Measurements from ENCODE around the gene FAM124A. TPM values are rescaled to one million over a fixed set of nuclear protein-coding genes. Genes with fewer than 3 reads are reported as not detected.
A peak's percentile ranks its signal among the peaks of the same experiment; 100 is the strongest.

FAM124A gene, protein sequence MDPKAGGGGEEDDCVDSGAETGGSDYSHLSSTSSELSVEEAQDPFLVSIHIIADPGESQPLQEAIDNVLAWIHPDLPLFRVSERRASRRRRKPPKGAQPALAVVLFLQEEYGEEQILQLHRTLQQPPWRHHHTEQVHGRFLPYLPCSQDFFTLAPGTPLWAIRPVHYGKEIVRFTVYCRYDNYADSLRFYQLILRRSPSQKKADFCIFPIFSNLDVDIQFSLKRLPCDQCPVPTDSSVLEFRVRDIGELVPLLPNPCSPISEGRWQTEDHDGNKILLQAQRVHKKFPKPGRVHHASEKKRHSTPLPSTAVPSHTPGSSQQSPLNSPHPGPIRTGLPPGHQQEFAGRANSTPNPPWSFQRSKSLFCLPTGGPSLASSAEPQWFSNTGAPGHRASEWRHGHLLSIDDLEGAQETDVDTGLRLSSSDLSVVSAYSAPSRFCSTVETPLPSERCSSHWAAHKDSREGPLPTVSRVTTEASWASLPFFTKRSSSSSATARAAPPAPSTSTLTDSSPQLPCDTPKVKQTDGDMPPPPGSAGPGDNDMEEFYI
- total RNA-seq (2014; rRNA removed; shearing (Covaris generic)): 0.10 and 0.24 TPM in 2 replicates

DNA sequence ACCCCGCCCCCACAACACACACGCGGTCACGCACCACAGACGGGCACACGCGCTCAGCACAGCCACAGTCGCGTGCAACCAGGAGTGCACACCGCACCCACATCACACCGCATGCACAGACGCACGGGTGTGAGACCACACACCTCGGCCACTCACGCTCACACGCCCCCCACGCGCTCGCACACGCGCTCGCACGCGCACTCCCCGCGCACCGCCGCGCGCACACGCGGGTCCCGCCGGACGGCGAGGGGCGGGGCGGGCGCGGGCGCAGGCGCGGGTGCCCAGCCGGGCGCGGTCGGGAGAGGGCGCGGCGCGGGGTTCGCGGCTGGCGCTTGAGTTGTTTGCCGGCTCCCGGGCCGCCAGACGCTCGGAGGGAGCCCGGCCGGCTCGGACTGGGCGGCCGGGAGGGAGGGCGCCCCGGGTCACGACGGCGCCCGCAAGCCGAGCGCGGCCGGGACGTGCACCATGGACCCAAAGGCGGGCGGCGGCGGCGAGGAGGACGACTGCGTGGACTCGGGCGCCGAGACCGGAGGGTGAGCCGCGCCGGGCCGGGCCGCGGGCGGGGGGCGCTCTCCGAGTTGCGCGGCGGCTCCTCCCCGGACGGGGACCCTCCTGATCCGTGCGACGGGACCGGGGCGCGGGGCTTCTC, at the start of gene FAM124A:
Gene FAM124A (plus strand): TSS at position 362 of the 649 bp plus-strand sequence. CDS start 104 bp downstream, at position 466.
- peak; percentile 32 for DNase-seq (ENCODE audit: low read depth)

DNA sequence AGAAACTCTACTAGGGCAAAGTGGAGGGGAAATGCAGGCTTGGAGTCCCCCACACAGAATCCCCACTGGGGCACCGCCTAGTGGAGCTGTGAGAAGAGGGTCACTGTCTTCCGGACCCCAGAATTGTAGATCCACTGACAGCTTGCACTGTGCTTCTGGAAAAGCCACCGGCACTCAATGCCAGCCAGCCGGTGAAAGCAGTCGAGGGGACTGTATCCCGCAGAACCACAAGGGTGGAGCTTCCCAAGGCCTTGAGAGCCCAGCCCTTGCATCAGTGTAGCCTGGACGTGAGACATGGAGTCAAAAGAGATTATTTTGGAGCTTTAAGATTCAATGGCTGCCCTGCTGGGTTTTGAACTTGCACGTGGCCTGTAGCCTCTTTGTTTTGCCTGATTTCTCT, 47.2 kb upstream of the FAM124A start:
- no peak for DNase-seq (ENCODE audit: low read depth)

DNA sequence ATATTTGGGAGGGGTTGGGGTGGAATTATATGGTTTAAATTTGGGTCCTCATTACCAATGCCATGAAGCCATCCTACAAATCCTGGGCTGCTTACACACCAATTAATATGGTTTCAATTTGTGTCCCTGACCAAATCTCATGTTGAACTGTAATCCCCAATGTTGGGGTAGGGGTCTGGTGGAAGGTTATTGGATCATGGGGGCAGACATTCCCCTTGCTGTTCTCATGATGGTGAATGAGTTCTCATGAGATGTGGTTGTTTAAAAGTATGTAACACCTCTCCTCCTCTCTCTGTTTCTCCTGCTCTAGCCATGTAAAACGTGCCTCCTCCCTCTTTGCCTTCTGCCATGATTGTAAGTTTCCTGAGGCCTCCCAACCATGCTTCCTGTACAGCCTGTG, 46.6 kb upstream of the FAM124A start:
- DNase-seq (ENCODE audit: low read depth): no peak

DNA sequence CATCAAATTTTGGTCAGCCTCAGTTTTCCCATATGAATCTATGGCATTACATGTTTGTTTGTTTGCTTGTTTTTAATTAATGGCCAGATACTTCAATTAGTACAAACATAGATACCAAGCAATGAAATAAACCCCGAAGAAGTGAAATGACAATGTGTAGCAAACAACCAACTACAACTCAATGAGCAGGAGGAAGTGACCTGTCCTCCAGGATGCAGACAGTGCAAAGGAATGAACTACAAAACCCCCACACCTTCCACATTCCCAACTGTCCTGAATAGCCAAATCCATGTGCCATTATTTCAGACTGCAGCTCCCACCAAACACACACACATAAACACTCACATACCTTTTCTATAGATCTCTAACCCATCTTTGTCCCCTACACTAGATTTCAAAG, 45.0 kb upstream of the FAM124A start:
- no peak for DNase-seq (ENCODE audit: low read depth)

DNA sequence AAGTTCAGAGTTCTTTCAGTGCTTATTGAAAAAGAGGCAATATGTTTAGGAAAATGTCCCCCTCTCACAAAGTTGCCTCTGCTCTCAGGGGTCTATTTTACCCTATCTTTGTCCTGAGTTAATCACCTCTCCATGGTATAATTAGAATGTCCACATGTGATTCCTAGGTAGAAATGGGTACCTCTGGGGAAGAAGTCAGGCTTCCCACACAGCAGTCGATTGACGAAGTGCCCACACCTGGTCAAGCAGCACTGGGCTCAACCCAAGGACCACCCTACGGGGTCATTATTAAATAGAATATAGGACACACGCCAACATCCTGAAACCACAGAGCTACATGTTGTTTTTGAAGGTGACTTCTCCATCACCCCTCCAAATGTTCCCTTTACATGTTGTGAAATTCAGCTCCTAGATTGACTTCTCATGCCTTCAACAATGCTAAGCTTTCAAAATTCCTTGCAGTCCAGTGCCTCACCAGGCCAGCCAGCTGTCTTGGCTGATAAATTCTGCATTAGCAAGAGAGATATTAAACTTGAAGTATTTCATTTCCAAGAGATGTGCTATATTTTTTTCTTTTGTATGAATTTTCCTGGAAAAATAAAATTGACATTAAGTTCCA, 43.6 kb upstream of the FAM124A start:
- no peak for DNase-seq (ENCODE audit: low read depth)

DNA sequence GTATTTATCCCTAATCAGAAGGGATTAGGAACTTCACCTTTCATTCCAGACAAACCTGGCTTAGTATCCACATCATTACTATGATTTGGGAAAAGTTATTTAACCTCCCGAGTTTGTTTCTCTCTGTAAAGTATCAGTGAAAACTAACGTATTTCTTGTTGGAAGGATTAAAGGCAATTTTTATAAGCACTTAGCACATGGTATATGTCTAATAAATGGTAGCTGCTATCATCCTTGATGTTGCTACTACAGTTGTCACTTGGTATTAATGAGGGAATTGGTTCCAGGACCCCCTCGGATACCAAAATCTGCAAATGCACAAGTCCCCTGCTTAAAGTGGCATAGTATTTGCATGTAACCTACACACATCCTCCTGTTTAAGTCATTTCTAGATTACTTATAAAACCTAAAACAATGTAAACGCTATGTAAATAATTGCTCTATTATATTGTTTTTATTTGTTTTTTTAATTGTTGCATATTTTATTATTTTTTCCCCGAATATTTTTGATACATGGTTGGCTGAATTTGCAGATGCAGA, 42.7 kb upstream of the FAM124A start:
- no peak for DNase-seq (ENCODE audit: low read depth)

DNA sequence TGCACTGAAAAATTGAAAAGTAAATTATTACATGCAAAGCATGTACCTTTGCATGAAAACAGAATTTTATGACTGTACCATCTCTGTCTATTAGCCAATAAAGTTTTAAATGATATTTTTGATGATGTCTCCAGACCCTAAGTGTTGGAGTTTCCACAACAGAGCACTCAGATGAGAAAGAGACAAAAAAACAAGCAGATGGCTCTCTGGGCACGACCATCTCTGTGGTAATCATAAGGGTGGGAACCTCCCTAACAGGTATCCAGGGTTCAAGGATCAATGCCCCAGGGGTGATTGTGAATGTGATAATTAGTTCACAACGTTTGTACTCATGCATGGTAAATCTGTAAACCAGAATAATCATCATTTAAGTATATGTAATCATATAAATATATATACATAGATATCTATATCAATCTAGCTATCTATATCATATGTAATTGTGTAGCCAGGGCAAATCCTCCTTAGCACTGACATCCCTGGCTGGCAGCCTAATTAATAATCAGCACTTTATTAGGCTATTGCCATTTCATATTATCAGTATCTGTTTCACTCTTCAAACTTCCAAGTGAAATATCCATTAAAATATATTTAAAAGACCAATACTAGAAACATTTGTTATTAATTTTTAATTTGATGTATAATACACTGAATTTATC, 41.2 kb upstream of the FAM124A start:
- no peak for DNase-seq (ENCODE audit: low read depth)

DNA sequence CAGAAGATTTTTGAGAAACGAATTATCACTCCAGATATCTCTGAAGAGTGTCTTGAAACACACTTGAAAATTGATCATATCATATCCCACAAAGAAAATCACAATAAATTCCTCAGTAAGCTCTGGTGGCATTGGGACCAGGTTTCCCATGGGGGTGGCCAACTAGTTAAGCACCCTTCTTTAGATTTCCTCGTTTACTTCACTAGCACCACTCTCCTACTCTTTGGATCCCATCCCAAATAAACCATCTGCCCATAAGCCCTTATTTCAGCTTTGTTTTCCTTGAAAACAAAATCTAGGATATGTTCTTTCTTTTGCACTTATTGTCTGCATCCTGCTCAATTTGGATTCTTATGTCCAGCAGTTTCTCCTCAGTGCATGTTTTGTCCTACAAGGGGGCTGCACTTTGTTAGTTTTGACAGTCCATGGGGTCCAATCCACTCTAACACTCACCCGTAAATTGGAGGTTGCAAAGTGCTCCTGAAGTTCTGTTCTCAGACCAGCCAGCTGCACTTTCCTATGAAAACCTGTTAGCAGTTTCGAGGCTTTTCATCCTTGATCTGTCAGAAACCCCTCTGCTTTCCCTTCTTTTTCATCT, 40.3 kb upstream of the FAM124A start:
- no peak for DNase-seq (ENCODE audit: low read depth)

DNA sequence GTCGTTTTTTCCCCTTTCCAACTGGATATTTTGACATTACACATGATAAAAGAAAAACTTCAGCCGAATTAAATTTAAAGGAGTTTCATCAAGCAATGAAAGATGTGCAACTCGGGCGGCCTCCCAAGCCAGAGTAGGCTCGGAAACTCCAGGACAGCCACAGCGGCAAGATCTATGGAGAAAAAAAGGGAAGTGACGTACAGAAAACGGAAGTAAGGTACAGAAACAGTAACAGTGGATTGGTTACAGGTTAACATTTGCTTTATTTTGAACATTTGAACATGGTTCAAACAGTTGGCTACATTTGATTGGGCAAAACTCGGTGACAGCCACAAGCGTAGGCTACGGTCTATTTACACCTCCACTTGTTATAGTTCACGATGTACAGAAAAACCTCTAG, 30.5 kb upstream of the FAM124A start:
- DNase-seq (ENCODE audit: low read depth): no peak

DNA sequence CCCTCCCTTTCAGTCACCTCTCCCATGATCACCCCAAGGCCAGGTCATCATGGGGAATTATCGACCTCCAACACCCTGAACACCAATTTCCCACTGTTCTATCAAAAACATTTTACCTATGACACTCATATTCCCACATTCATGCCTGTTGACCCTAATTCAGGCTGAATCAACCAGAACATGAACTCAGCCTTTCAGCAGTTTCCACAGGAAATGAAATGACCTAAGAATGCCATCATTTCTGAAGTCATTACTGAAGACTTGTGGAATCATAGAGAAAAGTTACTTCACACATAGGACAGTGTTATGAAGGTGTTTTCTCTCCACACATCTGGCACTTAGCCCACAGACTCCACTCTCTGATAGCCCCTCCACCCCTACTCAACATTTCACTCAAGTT, 29.9 kb upstream of the FAM124A start:
- no peak for DNase-seq (ENCODE audit: low read depth)

DNA sequence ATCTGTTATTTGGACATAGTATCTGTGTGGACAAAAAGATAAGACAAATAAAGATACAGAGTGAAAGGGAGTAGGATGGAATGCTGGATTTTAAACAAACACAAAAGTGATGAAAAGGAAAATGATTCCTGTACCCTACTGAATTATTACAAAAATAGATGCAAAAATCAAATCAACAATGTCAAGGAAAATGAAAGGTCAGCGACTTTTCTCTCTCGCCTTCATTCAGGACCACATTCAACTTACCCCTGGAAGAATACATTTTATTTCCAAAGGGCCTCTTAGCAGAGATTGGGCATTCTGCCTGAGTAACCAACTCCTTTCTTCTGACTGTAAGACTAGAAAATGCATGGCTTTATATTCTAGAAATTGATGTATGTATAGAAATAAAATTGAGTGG, 28.8 kb upstream of the FAM124A start:
- DNase-seq (ENCODE audit: low read depth): no peak

DNA sequence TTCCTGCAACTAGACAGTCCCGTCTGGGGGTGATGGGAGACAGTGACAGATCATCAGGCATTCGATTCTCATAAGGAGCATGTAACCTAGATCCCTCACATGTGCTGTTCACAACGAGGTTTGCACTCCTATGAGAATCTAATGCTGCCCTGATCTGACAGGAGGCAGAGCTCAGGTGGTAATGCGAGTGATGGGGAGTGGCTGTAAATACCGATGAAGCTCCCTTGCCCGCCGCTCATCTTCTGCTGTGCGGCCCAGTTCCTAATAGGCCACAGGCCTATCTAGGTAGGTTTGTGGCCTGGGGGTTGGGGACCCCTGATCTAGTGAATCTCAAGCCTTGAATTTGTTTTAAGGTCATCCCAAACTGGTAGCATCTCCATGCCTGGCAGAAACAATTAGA, 27.3 kb upstream of the FAM124A start:
- DNase-seq (ENCODE audit: low read depth): no peak

DNA sequence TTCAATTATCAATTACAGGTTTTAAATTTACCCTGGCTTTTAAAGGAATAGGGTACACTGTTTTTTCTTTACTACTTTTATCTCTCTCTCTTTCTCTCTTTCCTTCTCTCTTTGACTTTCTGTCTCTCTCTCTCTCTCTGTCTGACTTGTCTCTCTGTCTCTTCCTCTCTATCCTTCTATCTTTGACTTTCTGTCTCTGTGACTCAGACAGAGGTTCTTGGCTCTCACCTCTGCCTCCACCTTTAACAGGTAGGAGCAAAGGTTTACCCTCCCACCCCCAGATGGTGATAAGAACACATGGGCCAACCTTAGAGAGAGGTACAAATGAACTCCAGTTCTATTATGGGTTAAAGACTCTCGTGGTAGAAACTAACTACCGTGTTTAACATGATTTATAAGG, 20.3 kb upstream of the FAM124A start:
- no peak for DNase-seq (ENCODE audit: low read depth)

DNA sequence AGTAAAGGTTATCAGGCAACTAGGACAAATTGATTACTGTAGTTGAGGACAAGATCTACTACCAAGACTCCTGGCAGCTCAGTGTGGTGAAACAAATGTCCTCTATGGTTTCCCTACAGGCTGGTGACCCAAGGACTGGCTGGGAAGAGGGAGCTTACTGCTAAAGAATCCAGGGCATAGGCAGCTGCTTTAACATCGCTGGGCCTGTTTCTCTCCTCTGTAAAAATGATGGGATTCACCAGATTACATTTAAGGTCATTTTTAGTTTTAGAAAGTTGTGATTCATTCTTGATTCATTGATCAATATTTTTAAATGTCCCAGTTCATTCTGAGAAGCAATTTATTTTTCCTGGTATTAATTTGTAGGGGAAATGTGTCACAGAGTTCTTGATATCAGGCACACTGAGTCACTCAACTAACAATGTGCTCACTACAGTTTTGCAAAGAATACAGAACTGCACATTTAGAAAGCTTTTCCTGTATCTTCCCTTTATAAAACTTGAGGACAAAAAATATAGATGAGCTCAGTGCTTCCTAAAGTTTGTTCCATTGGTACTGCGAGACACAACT, 19.6 kb upstream of the FAM124A start:
- DNase-seq (ENCODE audit: low read depth): no peak

DNA sequence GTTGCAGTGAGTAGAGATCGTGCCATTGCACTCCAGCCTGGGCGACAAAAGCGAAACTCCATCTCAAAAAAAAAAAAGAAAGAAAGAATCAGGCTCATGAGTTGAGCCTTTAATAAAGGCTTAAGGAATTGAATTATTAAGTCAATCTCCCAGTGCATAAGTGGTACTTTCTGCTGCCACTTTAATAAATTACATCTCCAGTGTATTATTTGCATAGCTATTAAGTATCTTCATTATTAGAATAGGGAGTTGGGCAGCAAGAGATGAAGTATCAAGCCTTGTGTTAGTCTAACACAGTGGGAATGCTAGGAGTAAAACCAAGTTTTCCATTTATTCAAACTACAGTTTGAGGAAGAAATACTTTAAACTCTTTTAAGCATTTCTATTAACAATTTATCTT, 15.6 kb upstream of the FAM124A start:
- DNase-seq (ENCODE audit: low read depth): no peak

DNA sequence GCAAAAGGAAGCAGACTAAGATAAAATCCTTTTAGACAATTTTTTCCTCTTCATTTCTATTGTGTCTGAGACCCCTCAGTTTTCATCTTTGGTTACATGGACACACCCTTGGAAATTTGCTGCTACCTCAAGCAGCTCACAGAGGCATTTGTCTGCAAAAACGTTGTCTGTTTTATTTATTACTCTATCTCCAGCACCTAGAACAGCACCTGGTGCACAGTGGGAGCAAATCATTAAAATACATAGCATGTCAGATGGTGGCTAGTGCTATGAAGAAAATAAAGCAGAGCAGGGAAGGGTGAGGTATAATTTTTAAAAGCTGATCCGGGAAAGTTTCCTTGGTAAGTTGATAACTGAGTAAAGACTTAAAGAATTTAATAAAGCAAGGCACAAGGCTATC, 14.3 kb upstream of the FAM124A start:
- DNase-seq (ENCODE audit: low read depth): no peak

DNA sequence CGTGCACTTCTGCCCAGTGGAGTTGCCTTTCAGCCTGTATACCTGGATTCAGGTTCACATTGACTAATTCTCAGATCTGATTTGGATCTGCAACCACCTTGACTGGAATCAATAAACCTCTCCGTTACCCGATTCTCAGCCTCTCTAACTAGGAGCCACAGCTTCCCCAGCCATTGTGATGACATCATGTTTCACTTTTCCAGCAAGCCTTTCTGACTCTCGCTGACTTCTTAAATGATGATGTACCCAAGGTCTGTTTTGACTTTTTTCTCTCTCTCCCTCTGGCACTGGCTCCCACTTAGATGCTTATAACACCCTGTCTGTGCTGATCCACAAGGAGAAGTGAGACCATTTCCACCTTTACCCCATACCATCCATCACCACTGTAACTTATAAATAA, 13.5 kb upstream of the FAM124A start:
- no peak for DNase-seq (ENCODE audit: low read depth)

DNA sequence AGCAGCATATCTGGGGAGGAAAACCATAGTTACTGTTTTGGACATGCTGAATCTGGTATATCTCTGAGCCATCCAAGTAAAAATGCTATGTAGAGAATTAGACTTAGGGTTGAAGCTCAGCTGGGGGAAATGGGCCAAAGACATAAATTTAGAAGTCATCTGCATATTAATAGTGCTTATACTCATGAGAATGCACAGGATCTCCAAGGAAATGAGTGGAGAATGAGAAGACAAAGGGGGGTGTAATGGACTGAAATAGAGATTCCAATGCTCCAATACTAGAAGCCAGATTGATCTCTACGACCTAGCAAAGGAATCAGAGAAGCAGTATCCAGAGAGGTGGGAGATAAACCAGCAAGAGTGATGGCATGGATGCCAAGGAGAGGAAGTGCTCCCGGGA, 10.3 kb upstream of the FAM124A start:
- DNase-seq (ENCODE audit: low read depth): no peak

DNA sequence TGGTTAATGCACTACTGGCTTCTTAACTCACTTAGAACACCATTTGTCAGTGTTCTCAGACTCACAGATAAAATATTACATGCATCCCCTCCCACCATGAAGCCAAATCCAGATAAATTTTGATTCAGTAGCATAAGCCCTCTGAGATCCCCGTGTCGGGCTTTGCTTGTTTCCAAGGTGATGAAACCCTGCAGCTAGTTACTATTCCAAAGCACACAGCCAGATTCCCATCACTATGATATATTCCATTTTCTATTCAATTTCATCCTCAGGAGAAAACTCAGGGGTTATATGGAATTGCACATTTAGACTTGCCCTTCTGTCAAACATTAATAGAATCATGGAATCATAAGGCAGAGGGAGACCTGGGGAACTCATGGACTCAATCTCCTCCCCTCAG, 9.4 kb upstream of the FAM124A start:
- no peak for DNase-seq (ENCODE audit: low read depth)

DNA sequence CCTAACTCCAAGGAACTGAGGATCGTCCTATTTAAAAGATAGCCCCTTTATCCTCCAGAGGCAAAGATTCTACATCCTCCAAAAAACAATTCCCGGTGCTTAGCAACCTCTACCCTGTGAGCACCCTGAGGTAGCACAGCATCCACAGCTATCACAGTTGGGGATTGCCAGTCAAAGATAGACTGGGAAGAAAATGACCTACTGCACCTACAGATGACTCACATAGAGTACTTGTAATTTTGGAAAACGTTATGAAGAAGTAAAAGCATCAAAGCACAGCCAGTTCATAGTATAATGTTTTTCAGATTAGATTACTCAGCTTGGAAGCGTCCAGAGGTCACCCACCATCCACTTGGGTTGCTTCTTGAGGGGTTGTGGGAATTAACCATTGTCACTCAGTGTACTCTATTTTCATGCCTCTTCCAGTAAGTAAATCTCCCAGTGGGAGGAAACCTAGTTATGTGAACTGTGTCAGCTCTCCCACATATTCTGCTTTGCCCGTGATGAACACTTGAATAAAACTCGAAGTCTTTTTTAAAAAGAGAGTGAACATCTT, 8.9 kb upstream of the FAM124A start:
- no peak for DNase-seq (ENCODE audit: low read depth)

DNA sequence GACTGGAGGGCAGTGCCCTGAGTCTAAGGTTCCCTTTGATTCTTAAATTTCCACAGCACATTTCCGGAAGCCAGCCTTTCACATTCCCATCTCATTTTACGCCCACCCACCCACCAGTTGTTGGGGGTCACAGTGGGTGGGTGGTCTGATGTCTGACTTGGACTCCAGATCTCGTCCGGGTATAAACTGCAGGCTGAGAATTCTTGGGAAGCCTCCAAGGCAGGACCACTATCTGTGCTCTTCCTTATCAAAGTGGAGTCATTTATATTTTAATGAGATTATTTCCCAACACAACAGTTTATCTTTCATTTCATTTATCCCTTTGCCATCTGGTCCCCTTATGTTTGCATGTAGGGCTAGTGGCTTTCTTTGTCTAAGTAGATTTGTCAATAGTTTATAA, 3.6 kb upstream of the FAM124A start:
- no peak for DNase-seq (ENCODE audit: low read depth)
